ENCODE data around the gene FAM237A.
A peak's percentile ranks its signal among the peaks of the same experiment; 100 is the strongest.

Gene FAM237A

DNA sequence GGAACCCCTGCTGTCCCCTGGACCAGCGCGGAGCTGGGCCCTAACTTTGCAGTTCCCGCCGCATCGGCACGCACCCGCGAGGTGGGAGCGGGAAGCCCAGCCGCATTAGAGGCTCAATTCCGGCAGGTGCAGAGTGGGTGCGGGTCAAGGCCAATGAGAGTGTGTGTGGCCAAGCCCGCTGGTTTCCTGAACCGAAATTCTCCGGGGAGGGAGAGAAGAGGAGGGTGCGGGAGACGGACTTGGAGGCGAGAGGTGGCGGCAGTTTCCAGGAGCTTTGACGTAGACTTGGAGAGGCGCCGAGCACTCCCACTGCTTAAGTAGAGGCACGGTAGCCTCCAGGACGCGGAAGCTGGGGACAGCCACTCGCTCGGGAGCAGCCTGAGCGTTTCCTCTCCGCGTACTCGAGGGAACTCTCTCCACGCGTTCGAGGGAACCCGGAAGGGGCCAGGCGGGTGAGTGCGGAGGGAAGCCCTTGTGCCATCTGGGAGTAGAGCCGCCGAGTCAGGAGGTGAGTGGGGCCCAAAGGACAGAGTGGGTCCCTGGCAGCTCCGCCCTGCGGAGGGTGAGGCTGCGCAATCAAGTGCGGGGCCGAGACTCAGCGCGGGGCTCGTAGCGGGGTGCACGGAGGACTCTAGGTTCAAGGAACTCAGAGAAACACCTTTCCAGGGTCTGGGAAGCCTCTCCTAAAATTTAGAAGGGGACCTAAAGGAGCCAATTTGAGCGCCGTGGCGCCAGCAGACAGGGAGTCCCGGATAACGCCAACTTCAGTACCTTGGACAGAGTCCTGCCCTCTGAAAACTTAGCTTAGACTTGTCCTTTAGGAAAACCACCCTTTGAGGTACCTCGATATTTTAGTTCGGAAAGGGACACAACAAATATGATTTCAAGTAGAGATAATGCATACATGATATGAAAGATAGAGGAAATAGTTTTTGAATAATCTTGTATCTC, at the start of gene FAM237A:
Gene FAM237A, plus strand, starts transcription at position 413 of the 951 bp plus-strand sequence. CDS start 1,750 bp downstream, outside the sequence.
- DNase-seq = peak; percentile 9

DNA sequence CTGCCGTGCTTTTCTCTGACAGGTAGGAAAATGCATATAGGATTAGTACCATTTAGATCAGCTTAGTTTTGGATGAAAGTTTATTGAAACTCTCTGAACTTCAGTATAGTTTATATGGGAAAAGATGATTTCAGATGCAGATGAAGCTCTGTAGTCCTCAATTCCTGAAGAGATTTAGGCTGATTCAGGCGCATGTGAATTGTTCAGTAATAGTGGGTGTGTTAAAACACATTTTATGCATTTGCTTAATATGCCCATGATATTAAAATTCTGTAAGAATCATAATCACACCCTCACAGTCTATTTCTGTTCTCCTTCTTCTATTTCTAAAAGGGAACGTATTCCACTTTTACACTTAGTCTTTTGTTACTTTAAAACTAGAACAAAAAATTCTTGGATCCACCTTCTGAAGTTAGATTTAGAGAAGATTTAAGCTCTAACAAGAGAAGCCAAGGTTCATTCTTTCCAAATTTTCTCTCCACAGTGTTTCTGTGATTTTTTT, 44.5 kb upstream of the FAM237A start:
- no peak for DNase-seq

DNA sequence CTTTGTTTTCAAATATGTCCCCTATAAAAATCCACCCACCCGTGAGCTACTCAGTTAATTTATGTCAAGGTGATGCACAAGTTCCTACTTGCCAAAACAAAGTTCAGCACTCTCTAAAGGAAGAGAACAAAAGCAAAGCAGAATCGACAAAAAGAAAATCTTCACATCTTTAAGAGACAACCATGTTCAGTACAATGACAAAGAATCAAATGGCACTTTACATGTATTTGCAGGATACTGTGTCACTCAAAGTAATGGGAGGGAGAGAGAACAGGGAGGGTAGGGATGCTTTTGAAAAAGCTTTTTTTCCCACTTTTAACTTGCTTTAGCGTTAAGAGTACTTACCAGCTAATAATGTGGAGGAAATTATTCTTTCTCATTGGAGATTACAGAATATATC, 39.0 kb upstream of the FAM237A start:
- no peak for DNase-seq

GRCh38 chr2:206610451-206610850, 31.8 kb upstream of the FAM237A start:
- no peak for DNase-seq

- DNase-seq = no peak
Measured at GRCh38 chr2:206611191-206611590, 31.1 kb upstream of the FAM237A start.

DNA sequence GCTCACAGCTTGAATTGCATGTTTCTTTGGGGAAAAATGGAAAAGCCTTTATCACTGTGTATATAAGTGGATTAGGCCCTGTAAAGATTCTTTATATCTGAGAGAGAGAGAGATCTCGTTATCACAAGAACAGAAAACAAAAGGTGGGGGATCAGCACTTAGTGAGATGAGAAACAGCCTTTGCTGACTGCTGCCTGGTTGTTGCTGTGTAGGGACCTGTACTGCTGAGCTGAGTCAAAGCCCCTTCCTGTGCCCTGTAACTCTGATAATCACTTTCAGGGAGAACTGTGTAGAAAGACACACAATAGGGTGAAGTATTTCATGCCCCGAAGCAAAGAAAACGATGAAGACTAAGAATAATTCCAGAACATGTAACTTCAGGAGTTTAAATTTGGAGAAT, 30.6 kb upstream of the FAM237A start:
- DNase-seq = no peak

DNA sequence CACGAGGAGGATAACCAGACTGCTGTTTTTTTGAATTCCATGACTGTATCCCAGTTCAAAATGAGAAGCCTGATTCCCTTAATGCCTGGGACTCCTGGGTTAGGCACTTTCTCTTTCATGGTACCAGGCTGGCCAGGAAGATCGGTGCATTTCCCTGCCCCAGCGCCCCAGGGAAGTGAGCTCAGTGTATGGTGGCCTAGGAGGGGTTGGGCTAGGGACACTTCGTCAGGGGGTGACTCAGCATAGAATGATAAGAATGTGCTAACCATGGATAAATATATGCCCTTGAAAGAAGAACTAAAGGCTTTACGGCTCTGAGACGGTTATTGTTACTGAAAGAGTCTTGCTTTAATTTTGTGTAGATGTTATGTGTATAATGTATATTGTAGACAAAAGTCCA, 27.5 kb upstream of the FAM237A start:
- peak; percentile 58 for DNase-seq

- no peak for DNase-seq
Measured at GRCh38 chr2:206615417-206616089, 26.7 kb upstream of the FAM237A start.

DNA sequence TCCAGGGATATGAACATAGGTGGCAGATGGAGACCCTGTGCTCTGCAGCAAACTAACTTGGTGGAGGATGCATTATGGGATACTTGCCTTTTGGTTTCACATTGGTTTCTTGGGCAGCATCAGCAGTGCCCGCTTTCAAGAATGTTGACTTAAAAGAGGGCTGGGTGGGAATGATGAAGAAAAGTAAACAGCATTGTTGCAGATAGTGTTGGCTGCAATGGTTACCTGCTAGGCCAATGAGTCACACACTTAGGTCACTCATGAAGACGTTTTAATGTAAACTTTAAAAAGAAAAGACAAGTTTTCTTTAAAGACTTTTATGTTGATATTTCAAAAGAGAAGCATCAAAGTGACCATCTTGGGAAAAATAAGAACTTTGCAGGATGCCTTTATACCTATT, 26.1 kb upstream of the FAM237A start:
- DNase-seq = peak; percentile 1

DNA sequence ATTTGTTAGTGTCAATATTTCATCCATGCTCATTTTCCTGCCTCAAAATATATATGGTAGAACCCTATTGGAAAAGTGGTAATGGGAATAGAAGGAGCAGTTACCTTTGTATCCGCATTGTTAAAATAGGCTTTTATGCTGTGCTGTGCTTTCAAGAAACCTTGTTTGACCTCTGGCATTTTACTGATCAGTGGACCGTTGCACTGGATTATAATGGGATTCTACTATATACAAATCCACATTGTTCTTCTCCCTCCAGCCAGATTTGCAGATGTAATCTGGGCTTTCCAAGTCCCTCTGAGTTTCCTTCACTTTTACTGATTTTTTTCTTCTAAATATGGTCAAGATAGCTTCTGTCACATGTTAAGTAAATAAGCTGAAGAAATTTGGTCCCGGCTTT, 23.3 kb upstream of the FAM237A start:
- DNase-seq = no peak

GRCh38 chr2:206626108-206626507, 16.2 kb upstream of the FAM237A start:
- no peak for DNase-seq

GRCh38 chr2:206627632-206628031, 14.7 kb upstream of the FAM237A start:
- no peak for DNase-seq

DNA sequence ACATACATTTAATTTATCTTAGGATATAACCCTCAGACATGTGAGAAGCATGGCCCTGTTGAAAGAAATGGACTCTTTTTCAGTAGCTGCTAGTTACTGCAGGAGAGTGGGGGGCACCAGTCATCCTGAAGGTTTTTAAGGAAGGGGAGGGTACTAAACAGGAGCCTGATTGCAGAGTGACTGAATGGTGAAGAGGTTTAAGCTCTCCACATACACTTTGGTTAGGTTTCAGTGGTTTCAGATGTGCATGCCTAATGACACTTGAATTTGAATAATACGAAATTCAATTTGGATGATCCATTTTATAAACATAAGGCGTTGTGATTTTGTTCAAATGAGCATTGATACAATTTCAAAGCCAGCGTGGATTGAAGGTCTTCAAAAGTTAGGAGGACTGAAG, 10.9 kb upstream of the FAM237A start:
- DNase-seq = no peak

DNA sequence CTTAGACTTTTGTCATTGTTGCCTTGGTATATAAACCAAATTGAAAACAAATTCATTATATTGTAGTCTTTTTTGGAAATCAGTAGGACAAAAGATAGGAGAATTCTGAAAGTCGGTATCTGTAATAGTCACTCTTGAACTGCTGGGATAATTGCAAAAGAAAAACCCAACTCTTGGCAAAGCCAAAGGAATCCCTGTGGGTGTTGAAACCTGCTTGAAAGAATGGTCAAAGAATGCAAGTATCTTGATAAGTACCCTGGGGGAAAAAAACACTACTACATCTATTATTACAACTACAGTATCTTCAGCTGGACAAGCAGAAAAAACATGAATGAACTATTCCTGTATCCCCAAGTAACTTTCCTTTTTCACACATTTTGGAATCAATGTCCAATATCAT, 7.3 kb upstream of the FAM237A start:
- no peak for DNase-seq

DNA sequence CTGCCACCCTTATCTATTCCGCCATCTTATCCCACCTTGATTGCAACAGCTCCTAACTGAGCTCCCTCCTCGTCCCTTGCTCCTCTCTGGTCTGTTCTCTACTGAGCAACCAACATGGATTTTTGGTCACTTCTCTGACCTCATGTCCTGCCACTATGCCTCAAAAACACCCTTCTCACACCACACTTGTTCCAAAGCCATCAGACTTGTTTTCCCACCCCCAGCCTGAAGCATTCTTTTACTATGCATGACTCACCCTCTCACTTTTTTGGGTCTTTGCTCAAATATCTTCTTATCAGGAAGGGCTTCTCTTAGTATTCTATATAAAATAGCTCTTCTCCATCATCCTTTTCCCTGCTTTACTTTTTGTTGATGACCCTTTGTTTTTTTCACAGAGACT, 2.7 kb upstream of the FAM237A start:
- DNase-seq = no peak

GRCh38 chr2:206641226-206641625, 1.1 kb upstream of the FAM237A start:
- no peak for DNase-seq

- no peak for DNase-seq
Measured at GRCh38 chr2:206647985-206648384, 5.7 kb downstream of the FAM237A start.

DNA sequence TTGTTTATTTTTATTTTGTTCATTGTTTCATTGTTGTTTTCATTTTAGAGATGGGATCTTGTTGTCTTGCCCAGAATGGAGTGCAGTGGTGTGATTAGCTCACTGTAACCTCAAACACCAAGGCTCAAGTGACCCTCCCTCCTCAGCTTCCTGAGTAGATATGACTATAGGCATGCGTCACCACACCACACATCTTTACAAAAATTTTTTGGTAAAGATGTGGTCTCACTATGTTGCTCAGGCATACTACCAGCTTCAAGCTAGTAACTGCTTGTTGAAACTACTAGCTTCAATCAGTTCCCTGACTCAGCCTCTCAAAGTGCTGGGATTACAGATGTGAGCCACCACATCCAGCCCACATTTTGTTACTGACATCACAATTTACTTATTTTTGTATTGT, 14.8 kb downstream of the FAM237A start:
- no peak for DNase-seq

GRCh38 chr2:206665251-206665650, 23.0 kb downstream of the FAM237A start:
- DNase-seq = no peak

DNA sequence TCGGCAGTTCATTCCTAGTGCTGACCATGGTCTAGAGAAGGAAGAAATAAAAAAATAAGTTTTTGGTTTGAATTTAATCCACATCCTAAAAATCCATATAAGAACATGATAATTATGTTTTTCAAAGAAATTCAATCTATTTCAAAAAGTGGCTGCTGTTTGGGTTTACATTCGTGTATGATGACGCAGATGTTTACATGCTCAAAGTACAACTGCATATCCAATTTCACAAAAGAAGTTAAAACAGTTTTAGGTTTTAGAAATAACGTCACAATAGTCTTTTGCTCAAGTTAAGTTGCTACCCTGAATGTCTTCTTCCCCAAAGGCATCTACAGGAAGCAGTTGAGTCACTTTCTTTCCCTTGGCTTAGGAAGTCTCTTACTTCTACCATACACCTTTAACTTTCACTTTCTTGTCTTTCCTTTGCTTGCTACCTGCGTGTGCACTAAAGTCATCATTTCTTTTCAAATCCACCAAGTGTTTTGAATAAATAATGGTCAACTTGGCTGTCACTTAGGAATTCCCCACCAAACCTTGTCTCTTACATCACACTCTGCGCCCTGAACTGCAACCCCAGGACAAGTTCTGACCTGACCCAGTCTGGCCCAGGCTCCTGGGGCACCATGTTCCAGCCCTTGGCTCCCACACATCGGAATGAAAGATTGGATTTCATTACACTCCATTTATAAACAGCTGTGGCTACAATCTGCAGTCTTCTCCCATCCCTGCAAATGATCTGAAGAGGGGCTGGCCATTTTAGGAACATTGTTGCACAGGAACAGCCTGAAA, 28.4 kb downstream of the FAM237A start:
- DNase-seq = no peak

- DNase-seq = no peak
Measured at GRCh38 chr2:206683546-206683945, 41.3 kb downstream of the FAM237A start.

DNA sequence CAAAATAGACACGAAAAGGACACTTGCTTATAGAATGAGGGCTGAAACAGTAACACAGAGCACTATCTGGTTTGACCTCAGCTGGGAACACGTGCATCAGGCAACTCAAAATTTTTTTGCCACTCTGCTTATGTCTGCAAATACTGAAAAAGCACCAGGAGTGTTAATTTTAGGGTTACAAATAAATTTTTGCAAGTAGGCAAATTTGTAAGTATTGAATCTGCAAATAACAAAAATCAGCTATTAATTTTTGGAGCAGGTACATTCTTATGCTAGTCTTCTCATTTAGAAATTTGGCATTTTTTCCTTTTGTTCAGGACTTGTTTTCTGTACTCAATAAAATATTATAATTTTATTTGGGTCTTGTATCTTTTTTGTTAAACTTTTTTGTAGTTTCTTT, 46.2 kb downstream of the FAM237A start:
- DNase-seq = no peak

GRCh38 chr2:206688990-206689389, 46.7 kb downstream of the FAM237A start:
- no peak for DNase-seq
